Measurements from ENCODE around the gene FAM193B.

Gene FAM193B

DNA sequence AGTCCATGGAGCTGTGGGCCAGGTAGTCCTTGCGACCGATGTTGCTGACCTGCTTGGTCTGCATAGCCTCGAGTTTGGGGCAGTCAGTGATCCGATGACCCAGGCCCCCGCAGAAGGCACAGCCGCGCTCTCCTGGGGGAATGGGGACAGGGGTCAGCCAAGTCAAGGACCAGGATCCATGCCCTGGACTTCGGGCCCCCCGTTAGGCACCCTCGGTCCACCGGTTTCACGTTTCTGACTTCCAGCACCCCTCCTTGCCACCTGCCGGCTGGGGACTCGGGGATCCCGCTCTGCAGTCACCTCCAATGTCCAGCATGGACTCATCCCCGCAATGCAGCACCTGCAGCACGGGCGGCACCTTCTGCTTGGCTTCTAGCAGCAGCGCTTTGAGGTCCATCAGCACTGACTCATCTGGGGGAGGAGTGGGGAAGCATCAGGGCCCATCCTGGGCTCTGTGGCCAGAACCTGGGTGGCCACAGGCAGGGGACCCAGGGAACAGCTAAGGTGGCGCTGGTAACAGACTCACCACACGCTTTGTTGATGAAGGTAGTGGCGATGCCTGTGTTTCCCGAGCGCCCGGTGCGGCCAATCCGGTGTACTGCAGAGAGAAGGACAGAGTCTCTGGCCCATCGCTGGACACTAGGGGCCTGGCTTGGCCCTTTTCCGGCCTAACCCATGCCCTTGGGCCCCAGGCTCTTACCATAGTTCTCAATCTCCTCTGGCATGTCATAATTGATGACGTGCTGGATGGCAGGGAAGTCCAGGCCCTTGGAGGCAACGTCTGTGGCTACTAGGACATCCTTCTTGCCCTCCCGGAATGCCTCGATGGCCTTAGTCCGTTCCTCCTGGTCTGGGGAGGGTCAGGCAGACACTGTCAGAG is 42.3 kb downstream of the FAM193B start:
- no peak for DNase-seq

- DNase-seq, result no peak
Measured at GRCh38 chr5:177511181-177511580, 43.2 kb downstream of the FAM193B start.

DNA sequence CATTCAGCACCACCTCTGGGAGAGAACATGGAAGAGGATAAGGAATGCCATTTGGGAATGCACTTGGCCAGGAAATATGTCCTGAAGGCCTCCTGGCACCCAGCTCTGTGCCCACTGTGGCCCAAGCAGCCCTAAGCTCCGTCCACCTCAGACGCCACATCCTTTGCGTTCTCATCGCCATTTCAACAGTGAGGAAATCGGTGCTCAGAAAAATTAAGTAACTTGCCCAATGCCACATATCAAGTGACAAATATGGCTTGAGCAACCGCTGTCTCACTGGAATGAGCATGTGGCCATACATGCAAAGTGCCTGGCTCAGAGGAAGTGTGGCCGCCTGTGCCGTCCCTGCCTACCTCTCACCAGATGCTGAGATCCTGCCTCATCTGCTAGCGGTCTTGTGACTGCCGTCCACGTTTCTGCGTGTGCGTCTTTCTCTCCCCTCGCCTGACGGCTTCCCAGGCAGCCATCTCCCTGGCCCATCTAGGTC is 43.8 kb downstream of the FAM193B start:
- no peak for DNase-seq

GRCh38 chr5:177509991-177510566 is 44.3 kb downstream of the FAM193B start:
- no peak for DNase-seq

DNA sequence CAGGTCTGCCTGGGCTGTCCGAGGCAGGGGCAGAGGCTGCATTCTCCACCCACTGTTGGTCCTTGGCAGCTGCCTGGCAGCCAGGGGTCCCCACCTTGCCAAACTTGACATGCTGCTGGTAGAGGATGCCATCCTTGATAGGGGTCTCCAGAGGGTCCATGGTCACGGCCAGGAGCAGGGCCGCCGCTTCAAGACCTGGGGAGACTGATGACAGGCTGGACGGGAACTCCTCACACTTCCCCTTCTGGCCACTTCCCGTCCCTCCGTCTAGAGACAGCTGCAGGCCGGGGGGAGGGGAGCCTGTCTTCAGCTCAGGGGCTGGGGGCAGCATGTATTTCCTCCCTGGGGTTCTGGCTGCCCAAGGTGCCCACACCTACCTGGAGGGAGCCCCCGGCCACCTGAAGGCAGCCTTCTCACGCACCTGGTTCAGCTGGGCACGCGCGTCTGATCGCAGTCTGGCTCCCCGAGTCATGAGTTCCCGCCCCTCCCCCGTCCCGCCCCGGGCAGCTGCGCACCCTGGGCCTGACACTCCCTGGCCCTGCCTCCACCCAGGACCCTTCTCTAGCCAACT is 44.9 kb downstream of the FAM193B start, which contains the start of gene DOK3:
Gene DOK3 (minus strand): TSS at position 446 of the 571 bp plus-strand sequence. CDS start 286 bp downstream, at position 160.
- DNase-seq, result no peak

GRCh38 chr5:177508837-177509236 is 45.5 kb downstream of the FAM193B start:
- DNase-seq, result peak; percentile 12

DNA sequence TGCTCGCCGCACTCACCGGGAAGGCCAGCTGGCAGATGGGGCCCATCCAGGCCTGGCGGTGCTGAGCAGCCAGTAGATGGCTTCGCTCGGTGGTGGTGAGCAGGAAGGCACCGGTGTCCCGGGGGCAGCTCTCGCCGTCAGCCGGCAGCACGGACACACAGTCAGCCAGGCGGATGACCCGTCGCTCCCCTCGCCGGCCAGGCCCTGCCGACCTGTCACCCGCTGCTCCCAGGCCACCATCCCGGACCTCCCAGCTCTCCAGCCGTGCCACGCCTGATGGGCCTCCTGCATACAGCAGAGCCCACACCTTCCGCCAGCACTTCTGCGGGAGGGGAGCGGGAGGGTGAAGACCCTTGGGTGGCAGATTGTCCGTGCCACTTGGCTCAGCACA is 46.1 kb downstream of the FAM193B start:
- no peak for DNase-seq

- no peak for DNase-seq
Measured at GRCh38 chr5:177507596-177508220, 46.7 kb downstream of the FAM193B start.

GRCh38 chr5:177507165-177507564 is 47.2 kb downstream of the FAM193B start:
- no peak for DNase-seq

DNA sequence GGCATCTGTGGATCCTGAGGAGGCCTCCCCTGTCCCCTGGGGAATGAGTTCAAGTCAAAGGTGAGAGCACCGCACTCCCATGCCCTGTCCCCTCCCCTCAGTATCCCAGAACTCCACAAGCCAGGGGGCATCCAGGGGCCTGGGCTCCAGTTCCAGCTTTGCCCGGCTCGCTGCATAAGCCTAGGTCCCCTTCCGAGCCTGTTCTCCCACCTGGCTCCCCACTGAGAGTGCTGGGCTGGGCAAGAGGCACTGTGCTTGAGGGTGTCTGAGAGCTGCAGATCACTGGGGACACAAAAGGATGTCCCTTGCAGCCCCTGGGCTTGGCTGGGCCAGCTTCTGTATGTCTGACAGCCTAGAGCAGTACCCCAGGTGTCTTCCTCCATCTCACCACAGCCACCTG is 49.3 kb downstream of the FAM193B start:
- DNase-seq, result no peak

DNA sequence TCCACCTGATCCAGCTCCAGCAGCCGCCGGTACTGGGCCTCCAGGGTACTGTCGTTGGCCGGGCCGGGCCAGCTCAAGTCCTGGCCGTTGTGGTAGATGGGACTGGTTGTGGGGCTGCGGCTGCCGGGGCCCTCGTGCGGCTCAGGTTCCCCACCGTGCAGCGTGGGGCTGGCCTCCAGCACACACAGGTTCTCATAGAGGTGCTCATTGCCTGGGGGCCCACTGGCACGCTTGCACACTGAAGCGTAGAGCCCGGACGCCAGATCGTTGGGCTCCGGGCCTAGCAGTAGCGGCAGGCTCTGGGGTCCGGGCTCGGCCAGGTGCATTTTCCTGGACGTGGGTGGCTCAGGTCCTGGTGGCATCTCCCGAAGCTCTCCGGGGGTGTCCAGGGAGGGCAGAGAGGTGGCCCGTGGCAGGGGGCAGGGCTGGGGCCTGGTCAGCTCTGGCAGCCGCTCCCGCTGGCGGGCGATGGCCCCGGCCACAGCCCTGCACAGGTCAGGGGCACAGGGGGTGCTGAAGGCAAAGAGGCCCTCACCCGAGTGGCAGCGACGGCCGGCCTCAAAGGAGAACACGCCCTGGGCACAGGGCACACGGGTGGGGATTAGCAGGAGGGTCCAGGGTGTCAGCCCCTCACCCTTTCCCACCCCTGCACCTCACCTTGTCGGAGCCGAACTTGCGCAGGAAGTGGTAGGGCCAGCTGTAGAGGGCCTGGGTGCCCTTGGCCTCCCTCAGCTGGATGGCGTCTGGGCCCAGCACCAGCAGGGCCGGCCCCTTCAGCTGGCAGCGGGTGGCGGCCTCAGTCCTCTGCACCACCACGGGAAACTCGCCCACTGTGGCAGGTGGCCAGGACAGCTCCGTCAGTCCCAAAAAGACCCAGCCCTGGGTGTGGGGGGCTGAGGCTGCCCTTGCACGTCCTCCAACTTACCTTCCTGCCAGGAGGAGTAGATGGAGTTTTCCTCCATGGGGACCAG is 50.0 kb downstream of the FAM193B start:
- no peak for DNase-seq

- DNase-seq, result no peak
Measured at GRCh38 chr5:177503351-177504085, 50.8 kb downstream of the FAM193B start.

GRCh38 chr5:177502886-177503285 is 51.5 kb downstream of the FAM193B start:
- no peak for DNase-seq

GRCh38 chr5:177501874-177502678 is 52.3 kb downstream of the FAM193B start:
- DNase-seq, result no peak

- DNase-seq, result peak; percentile 46
Measured at GRCh38 chr5:177500685-177501522, 53.5 kb downstream of the FAM193B start.

- DNase-seq, result no peak
Measured at GRCh38 chr5:177499842-177500241, 54.5 kb downstream of the FAM193B start.

DNA sequence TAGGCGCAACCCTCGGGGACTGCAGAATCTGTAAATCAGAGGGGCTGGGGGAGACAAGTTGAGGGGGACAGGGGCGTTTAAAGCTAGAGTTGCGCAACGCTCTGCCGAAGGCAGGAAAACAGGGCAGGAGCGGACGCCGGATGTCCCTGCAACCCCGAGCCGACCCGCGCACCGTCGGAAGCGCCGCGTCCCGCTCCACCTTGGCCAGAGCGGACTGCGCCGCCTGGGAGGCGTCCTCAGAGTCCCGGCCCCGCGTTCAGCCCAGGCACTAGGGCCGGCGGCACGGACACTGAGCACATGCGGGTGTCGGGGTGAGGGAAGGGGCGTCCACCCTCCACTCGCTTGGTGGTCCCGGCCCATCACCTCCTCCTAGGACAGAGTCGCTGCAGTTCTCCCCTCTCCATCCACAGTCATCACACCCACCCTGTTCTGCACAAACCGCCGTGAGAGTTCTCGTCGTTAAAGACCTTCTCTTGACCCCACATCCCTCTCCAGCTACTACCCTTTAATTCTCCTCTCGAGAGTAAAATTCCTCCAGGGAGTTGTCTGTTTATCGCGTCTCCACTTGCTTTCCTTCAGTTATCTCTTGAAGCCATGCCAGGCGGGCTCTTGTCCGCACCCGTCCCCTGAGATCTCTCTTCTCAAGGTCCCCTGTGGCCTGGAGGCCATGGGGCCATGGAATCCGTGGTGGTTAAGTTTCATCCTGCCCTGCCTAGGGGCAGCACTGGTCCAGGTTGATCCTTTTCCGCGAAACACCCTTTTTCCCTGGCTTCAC is 56.2 kb downstream of the FAM193B start:
- no peak for DNase-seq

DNA sequence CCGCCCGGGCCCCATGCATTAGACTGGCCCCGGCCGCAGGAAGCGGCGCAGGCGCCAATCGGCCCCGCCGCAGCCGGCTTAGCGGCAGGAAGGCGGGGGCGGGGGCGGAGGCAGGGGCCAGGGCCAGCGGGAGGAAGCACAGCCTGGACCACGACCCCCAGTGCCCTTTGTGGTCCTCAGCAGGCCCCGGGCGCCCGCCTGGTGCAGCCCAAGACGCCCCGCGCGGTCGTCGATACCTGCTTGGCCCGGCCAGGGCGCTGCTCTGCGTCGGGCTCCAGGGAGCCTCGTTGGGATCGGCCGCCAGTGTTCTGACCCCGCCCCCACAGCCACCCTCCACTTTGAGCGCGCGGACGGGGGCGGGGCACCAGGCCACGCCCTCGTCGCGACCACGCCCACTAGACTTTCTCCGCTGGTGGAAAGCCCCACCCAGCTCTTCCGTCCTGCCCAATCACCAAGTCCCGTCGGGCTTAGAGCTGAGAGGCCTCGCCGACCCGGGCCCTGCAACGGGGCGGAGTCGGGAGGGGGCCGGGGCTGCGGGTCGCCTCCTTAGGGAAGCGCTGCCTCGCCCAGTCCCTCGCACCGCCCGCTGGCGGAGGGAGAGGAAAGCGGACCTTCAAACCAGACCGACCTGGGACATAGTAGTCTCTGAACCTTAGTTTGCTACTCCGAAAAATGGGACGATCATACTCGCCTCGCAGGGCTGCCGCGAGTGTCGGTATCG is 56.9 kb downstream of the FAM193B start, which contains the start of gene PDLIM7:
Gene PDLIM7 (minus strand): TSS at position 313 of the 721 bp plus-strand sequence. CDS start 1,092 bp downstream, outside the sequence.
- DNase-seq, result peak; percentile 87
